ENCODE measurements around the gene BRCC3. TPM values are rescaled to one million over a fixed set of nuclear protein-coding genes. Genes with fewer than 3 reads are reported as not detected.

The BRCC3 gene
- total RNA-seq, 1 donor from 2014 or later: 15.8 TPM

- H3K36me3 Mint-ChIP-seq (ENCODE audit: low read depth): peaks cover 18% of the 10 kb centered on the region
- peaks cover 41% of the 10 kb centered on the region for H3K9me3 Mint-ChIP-seq (ENCODE audit: low read depth)
- no peak overlapping the region for H3K4me3 Mint-ChIP-seq (ENCODE audit: unreplicated experiment)
- H3K27ac Mint-ChIP-seq (ENCODE audit: unreplicated experiment): no peak overlapping the region
- no peaks in the 10 kb centered on the region for H3K27me3 Mint-ChIP-seq (ENCODE audit: low read depth)
- no peak for TF ChIP-seq CTCF (IDR thresholded peaks at IDR 0.05)
- DNase-seq (ENCODE audit: low spot score): no peak
- H3K4me1 Mint-ChIP-seq (ENCODE audit: low read depth): no peaks in the 10 kb centered on the region
Measured at GRCh38 chrX:155035688-155036087, 35.6 kb upstream of the BRCC3 start.

GRCh38 chrX:155046129-155046810 lies 25.0 kb upstream of the BRCC3 start:
- Mint-ChIP-seq H3K27me3 (ENCODE audit: low read depth) (no peaks in the 10 kb centered on the region), H3K4me3 (ENCODE audit: unreplicated experiment) (no peak overlapping the region), H3K36me3 (ENCODE audit: low read depth) (no peaks in the 10 kb centered on the region), H3K9me3 (ENCODE audit: low read depth) (peaks cover 12% of the 10 kb centered on the region), H3K27ac (ENCODE audit: unreplicated experiment) (no peak overlapping the region), H3K4me1 (ENCODE audit: low read depth) (no peaks in the 10 kb centered on the region)
- no peak for TF ChIP-seq CTCF (IDR thresholded peaks at IDR 0.05)
- DNase-seq (ENCODE audit: low spot score): no peak

GRCh38 chrX:155046811-155047528 lies 24.3 kb upstream of the BRCC3 start:
- no peak for TF ChIP-seq CTCF (IDR thresholded peaks at IDR 0.05)
- no peak for DNase-seq (ENCODE audit: low spot score)

GRCh38 chrX:155048977-155049619 lies 22.2 kb upstream of the BRCC3 start:
- no peak overlapping the region for H3K27ac Mint-ChIP-seq (ENCODE audit: unreplicated experiment)
- H3K9me3 Mint-ChIP-seq (ENCODE audit: low read depth): peaks cover 17% of the 10 kb centered on the region
- DNase-seq (ENCODE audit: low spot score): no peak
- TF ChIP-seq CTCF (IDR thresholded peaks at IDR 0.05): peak; percentile 69
- H3K36me3 Mint-ChIP-seq (ENCODE audit: low read depth): peaks cover 2% of the 10 kb centered on the region
- no peaks in the 10 kb centered on the region for H3K4me1 Mint-ChIP-seq (ENCODE audit: low read depth)
- H3K4me3 Mint-ChIP-seq (ENCODE audit: unreplicated experiment): no peak overlapping the region
- no peaks in the 10 kb centered on the region for H3K27me3 Mint-ChIP-seq (ENCODE audit: low read depth)

More at GRCh38 chrX:155046811-155047528, 24.3 kb upstream of the BRCC3 start:
- Mint-ChIP-seq H3K4me1 (ENCODE audit: low read depth) (no peaks in the 10 kb centered on the region), H3K9me3 (ENCODE audit: low read depth) (peaks cover 12% of the 10 kb centered on the region), H3K27ac (ENCODE audit: unreplicated experiment) (no peak overlapping the region), H3K4me3 (ENCODE audit: unreplicated experiment) (no peak overlapping the region), H3K27me3 (ENCODE audit: low read depth) (no peaks in the 10 kb centered on the region), H3K36me3 (ENCODE audit: low read depth) (peaks cover 2% of the 10 kb centered on the region)

GRCh38 chrX:155052738-155053498 lies 18.4 kb upstream of the BRCC3 start:
- Mint-ChIP-seq H3K9me3 (ENCODE audit: low read depth) (peaks cover 13% of the 10 kb centered on the region), H3K27me3 (ENCODE audit: low read depth) (no peaks in the 10 kb centered on the region), H3K4me3 (ENCODE audit: unreplicated experiment) (no peak overlapping the region), H3K27ac (ENCODE audit: unreplicated experiment) (no peak overlapping the region), H3K4me1 (ENCODE audit: low read depth) (peaks cover 9% of the 10 kb centered on the region), H3K36me3 (ENCODE audit: low read depth) (peaks cover 4% of the 10 kb centered on the region)
- DNase-seq (ENCODE audit: low spot score): no peak
- no peak for TF ChIP-seq CTCF (IDR thresholded peaks at IDR 0.05)

All from chondrocyte (in vitro differentiated cells).